HG03139 (cell line): ENCODE data around the gene OR8D2.

Experiments
- ATAC-seq: cut with Tn5 transposase; IDR thresholded peaks from one replicate; pipeline ENCODE4 v1.9.1; 2021; ENCODE audit not compliant: unreplicated experiment

Gene OR8D2

DNA sequence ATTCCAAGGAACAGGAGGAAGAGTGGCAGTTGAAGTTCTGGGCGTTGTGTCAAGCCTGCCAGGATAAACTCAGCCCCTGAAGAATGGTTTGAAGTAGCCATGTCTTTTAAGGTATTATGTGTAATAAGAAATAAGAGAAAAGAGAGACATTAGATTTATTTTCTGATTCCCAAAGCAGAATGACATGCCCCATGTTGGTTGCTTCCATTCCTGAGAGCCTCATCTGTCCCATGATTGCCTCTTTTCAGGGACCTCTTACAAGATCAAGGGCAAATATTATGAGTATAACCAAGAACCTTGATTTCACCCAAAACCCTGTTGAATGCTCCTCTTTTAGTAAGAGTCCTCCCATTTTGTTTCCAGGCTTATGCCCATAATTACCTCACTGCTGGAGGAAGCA, at the start of gene OR8D2:
TSS of gene OR8D2 (minus strand) at position 101 of the 400 bp plus-strand sequence. CDS start at position 101, 0 bp downstream.
- ATAC-seq: no peak

DNA sequence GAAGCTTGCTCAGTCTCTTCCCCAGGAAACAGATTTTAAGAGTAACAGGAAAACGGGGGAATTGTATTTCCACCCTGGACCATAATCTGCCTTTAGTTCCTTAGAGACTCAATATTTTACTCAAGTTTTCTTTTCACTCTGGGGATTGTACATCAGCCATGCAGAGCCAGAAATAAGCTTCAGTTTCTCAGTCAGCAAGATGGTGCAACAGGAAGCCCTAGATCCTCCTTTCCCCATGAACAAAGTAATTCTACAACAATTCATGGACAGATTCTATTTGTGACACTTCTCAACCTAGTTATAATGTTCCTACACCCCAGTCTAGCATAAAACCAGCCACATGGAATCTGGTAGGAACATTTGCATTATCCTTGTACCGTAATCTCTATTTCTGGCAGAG, 39.6 kb upstream of the OR8D2 start:
- ATAC-seq: no peak

- no peak for ATAC-seq
Observed at GRCh38 chr11:124346311-124346955, 26.4 kb upstream of the OR8D2 start.

GRCh38 chr11:124344346-124344745, 24.3 kb upstream of the OR8D2 start:
- ATAC-seq: no peak

DNA sequence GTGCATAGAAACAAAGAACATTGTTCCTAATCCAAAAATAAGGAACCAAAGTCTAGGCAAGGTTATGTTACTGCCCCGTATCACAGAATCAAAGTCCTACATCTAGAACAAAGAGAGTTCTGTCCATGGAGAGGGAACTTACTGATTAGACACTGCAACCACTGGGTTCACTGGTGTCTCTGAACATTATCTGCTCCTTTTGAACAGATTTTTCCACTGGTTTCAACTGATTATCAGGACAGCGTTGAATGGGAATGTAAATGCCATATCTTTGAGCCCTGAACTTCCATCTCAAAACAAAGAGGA, 20.1 kb upstream of the OR8D2 start:
- ATAC-seq: no peak

GRCh38 chr11:124339396-124340141, 19.6 kb upstream of the OR8D2 start:
- ATAC-seq: no peak

- no peak for ATAC-seq
Observed at GRCh38 chr11:124331873-124332272, 11.9 kb upstream of the OR8D2 start.

DNA sequence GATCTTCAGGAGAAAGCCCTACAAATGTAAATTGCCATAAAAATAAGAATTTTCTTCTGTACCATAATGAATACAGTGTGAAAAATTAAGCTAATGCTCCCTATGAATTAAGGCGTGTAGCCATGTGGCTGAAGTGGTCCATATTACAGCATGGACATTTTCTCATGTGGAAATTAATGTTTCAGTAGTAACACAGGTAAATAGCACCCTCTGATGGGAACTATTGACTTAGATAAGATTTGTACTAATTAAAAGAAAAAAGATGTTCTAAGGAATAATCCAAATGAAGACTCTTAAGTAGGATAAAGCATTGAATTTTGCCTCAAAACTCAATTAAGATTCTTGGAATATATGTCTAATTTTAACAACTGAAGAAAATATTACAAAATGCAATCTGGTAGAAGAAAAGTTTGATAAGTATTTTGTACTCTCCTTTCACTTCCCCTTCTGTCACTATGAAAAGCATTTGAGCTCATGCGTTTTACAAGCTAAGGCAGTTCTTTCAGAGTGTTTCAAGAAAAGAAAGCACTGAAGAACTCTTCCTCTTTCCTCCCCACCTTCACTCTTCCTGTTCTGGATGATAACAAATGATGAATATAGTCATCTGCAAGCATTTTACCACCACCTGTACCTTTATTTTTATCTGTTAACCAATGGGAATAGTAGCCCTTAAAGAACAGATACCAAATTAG, 9.9 kb upstream of the OR8D2 start:
- ATAC-seq: peak; percentile 97

DNA sequence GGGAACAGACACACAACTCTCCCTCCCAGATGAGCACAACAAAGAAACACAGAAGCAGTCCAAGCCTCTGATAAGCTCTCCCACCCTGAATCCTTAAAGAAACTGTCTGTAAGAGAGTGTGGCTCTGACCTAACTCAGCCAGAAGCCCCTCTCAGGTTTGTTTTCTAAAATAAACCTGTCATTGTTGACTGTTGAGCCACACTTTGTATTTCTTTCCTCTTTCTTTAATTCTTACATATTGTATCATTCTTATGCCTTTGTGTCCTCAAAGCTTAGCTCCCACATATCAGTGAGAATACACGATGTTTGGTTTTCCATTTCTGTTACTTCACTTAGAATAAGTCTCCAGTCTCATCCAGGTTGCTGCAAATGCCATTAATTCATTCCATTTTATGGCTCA, 7.8 kb upstream of the OR8D2 start:
- no peak for ATAC-seq

DNA sequence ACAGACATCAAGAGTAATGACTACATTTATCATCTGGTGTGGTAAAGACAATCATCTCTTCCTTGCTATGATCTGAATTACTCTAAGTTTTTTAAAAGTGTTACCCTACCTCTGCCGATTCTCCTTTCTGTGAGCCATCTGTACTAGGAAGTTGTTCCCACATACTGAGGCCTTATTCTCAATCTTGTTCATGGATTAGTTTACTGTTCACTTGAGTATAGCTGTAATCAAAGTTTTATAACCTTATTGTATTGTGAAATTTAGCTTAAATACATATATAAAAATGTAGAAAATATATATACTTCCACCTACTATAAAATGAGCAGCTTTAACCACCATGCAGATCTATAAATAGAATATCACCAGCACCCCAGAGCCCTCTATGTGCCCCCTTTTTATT, 2.4 kb upstream of the OR8D2 start:
- no peak for ATAC-seq

DNA sequence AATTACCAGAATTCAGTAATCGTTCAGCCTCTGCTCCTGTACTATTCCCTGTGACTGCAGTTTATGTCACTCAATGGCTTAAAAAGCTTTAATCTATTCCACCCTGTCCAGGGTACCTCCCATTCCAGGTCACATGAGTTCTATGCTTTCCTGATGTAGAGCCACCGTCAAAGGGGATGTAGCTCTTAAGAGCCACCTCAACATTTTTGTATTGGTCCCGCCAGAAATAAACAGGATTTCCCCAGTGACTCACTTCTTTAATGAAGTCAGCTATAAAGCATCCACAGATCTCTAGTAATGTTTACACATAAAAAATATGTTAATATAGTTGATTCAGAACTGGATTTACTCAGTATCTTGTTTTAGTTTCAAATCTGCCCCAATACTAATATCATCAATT, 4.9 kb downstream of the OR8D2 start:
- no peak for ATAC-seq

- no peak for ATAC-seq
Observed at GRCh38 chr11:124313849-124314248, 6.1 kb downstream of the OR8D2 start, which contains the start of gene OR8D1. Gene OR8D1 (minus strand): TSS chr11:124313949. CDS start chr11:124310766, 3,183 bp downstream.

DNA sequence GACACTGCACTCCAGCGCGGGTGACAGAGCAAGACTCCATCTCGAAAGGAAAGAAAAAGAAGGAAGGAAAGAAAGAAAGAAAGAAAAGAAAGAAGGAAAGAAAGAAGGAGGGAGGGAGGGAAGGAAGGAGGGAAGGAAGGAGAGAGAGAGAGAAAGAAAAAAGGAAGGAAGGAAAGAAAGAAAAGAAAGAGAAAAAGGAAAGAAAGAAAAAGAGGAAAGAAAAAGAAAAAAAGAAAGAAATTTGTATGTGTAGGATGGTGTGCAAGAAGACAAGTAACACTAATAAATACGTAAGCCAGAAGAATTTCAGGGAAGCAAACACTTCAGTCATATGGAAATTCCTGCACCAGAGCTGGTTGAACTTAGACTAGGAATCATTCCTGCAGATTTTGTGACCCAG, 6.9 kb downstream of the OR8D2 start:
- no peak for ATAC-seq

DNA sequence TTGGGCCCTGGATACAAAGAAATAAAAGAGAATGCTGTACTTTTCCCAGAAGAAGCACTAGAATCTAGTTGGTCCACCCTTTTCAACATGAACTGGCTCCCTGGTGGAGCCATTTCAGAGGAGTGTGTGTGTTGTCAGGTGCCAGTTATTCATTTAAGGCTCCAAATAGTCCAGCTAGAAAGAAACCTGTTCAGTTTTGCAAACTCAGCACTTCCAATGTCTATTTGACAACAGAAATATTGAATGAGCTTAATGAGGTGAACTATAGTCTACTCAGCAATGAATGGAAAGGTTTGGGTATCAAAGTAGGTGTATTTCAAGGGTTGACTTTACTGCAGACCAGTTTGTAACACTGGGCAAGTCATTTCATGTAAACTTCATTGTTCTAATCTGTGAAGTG, 8.3 kb downstream of the OR8D2 start:
- no peak for ATAC-seq

DNA sequence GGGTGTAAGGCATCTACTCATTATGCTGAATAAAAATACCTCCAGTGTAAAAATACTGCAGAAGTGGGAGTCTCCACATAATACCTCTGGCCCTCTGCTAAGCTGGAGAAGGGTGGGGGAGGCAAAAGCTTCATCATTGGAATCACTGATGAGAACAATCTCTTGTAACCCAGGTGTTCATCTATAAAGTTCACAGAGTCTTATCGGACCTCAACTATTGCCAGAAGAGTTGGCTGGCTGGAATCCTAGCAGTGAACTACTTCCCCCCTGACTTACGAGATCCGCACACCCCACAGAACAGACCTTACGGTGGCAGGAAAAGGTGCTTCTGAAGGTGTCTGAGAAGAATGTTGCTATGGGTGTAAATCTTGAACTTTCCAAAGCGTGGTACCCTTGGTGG, 8.7 kb downstream of the OR8D2 start:
- ATAC-seq: no peak

- no peak for ATAC-seq
Observed at GRCh38 chr11:124310721-124311120, 9.3 kb downstream of the OR8D2 start.

DNA sequence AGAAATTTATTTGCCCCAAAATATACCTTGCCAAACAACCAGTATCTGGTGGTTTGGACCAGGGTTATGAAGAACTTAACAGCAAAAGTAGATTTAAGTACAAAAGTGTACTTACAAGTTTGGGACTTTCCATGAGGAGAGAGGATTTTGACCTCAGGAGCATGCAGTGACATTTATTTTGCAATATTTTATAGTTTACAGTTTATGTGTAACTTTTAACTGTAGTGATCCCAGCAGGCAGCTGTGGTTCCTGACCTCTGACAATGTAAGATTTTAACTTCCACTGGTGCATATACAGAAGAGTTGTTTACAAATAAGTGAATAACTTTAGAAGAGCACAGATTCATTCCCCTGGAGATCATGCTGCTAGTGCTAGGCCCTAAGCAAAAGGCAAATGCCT, 12.9 kb downstream of the OR8D2 start:
- no peak for ATAC-seq

GRCh38 chr11:124302347-124303125, 17.5 kb downstream of the OR8D2 start:
- ATAC-seq: no peak

GRCh38 chr11:124301548-124301947, 18.4 kb downstream of the OR8D2 start:
- no peak for ATAC-seq

DNA sequence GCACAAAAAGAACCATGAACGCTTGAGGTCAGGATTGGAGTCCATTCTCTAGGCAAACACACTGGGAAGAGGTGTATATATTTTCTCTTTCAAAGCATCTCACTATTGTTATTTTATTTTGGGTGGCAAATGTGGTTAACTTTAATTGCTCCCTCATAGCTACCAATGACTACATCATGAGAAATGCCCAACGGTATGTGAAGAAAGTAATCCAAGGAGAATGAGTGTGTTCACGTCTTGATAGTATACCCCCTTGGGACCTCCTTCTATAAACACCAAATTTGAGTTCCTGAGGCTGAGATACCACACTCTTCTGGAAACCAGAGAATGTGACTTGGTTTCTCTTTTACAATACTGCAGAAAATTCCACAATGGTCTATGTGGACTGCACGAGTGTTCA, 22.1 kb downstream of the OR8D2 start:
- no peak for ATAC-seq

DNA sequence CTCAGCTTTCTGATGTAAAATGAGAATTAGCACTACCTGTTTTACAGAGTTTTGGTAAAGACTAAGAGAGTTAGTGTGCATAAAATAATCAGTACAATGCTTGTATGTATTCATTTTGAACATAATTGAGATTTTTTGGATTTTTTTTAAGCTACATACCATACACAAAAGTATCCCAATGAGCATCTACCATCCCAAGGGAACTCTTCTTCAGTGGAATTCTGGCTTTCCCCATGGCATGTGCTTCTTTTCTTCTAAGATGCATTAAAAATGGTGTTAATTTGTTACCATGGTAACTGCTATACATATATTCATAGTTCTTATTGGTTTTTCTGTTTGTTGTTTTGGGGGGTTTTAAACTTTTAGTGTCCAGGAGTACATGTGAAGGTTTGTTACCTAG, 24.0 kb downstream of the OR8D2 start:
- no peak for ATAC-seq
